SH-SY5Y (cell line): ENCODE results near the gene RPS6KL1.

Experiments
- GATA2 ChIP-seq: IDR thresholded peaks from 2 replicates; pipeline ENCODE4 v1.6.1; 2011; ENCODE audit warnings: mild to moderate bottlenecking, low read depth, low read length
- GATA3 ChIP-seq: IDR thresholded peaks from 2 replicates; pipeline ENCODE4 v1.6.1; 2011; ENCODE audit warnings: low read depth, mild to moderate bottlenecking, low read length, moderate library complexity

- TF ChIP-seq GATA2 = no peak
- TF ChIP-seq GATA3 = no peak
Observed at GRCh38 chr14:74879427-74880182, 43.5 kb downstream of the RPS6KL1 start.
